ENCODE measurements around the gene CETN1. TPM values are rescaled to one million over a fixed set of nuclear protein-coding genes. Genes with fewer than 3 reads are reported as not detected.
A peak's percentile ranks its signal among the peaks of the same experiment; 100 is the strongest.

The CETN1 gene
- total RNA-seq, 4 donors from 2014 or later = not detected

GRCh38 chr18:621291-622043, 41.3 kb downstream of the CETN1 start:
- no peak for DNase-seq (ENCODE audit: extremely low spot score)
- TF ChIP-seq POLR2A (IDR thresholded peaks at IDR 0.05; ENCODE audit: low read depth) (no peak), EP300 (IDR thresholded peaks at IDR 0.05) (no peak), POLR2AphosphoS5 (IDR thresholded peaks at IDR 0.05) (no peak), CTCF (IDR thresholded peaks at IDR 0.05) (no peak)
- peaks cover 0 to 12% (median 7%) of the 10 kb centered on the region in 4 donors for H3K4me1 ChIP-seq
- no peak overlapping the region for H3K27ac ChIP-seq (replicated peaks in 1 of 4)
- H3K4me3 ChIP-seq = no peak overlapping the region
- H3K36me3 ChIP-seq = no peaks in the 10 kb centered on the region
- H3K27me3 ChIP-seq = no peaks in the 10 kb centered on the region
- 42% methylated on average over 7 of the region's 7 CpGs for WGBS
- no peaks in the 10 kb centered on the region for H3K9me3 ChIP-seq
- intact Hi-C loops (cut with DNase I) = loop anchor here (2.0 to 10.0 kb wide), 2 partner anchors 83 to 335 kb away; no protein-coding TSS in a partner anchor

- no peak for DNase-seq (ENCODE audit: extremely low spot score)
- TF ChIP-seq EP300 (IDR thresholded peaks at IDR 0.05) (no peak), POLR2AphosphoS5 (IDR thresholded peaks at IDR 0.05) (no peak), POLR2A (IDR thresholded peaks at IDR 0.05; ENCODE audit: low read depth) (no peak), CTCF (IDR thresholded peaks at IDR 0.05) (no peak)
- WGBS = 86% methylated on average over 6 of the region's 6 CpGs
- no peaks in the 10 kb centered on the region for H3K36me3 ChIP-seq
- H3K9me3 ChIP-seq = no peaks in the 10 kb centered on the region
- no peak overlapping the region for H3K4me3 ChIP-seq
- H3K27me3 ChIP-seq = no peaks in the 10 kb centered on the region
- H3K27ac ChIP-seq (replicated peaks in 1 of 4) = no peak overlapping the region
- H3K4me1 ChIP-seq = peaks cover 0 to 13% (median 7%) of the 10 kb centered on the region in 4 donors
- intact Hi-C loops (cut with DNase I) = loop anchor here (10.0 kb wide), 1 partner anchor 83 kb away; no protein-coding TSS in a partner anchor
Measured at GRCh38 chr18:622289-622688, 42.1 kb downstream of the CETN1 start.

- H3K9me3 ChIP-seq = no peaks in the 10 kb centered on the region
- no peak overlapping the region for H3K4me3 ChIP-seq
- WGBS = 61% methylated on average over 10 of the region's 11 CpGs
- no peak overlapping the region for H3K27ac ChIP-seq (replicated peaks in 1 of 4)
- TF ChIP-seq CTCF (IDR thresholded peaks at IDR 0.05) (peak; percentile 58 to 86 (median 69)), EP300 (IDR thresholded peaks at IDR 0.05) (no peak)
- H3K4me1 ChIP-seq = peaks cover 0 to 21% (median 10%) of the 10 kb centered on the region in 4 donors
- no peaks in the 10 kb centered on the region for H3K36me3 ChIP-seq
- no peaks in the 10 kb centered on the region for H3K27me3 ChIP-seq
- DNase-seq (ENCODE audit: extremely low spot score) = no peak
- intact Hi-C loops (cut with DNase I) = loop anchor here (2.0 to 10.0 kb wide), 3 partner anchors 81 to 215 kb away; no protein-coding TSS in a partner anchor
Measured at GRCh38 chr18:623761-624620, 43.8 kb downstream of the CETN1 start.

GRCh38 chr18:627231-627630, 47.1 kb downstream of the CETN1 start:
- TF ChIP-seq CTCF (IDR thresholded peaks at IDR 0.05) (no peak), POLR2AphosphoS5 (IDR thresholded peaks at IDR 0.05) (no peak), EP300 (IDR thresholded peaks at IDR 0.05) (no peak), POLR2A (IDR thresholded peaks at IDR 0.05; ENCODE audit: low read depth) (no peak)
- peaks cover 0 to 21% (median 10%) of the 10 kb centered on the region in 4 donors for H3K4me1 ChIP-seq
- WGBS = 31% methylated on average over 2 of the region's 2 CpGs
- no peaks in the 10 kb centered on the region for H3K27me3 ChIP-seq
- H3K36me3 ChIP-seq = no peaks in the 10 kb centered on the region
- no peak overlapping the region for H3K4me3 ChIP-seq
- no peak for DNase-seq (ENCODE audit: extremely low spot score)
- no peaks in the 10 kb centered on the region for H3K9me3 ChIP-seq
- peak overlapping the region in 2 of 4 donors; percentile 3 to 28 for H3K27ac ChIP-seq (replicated peaks in 1 of 4)
- intact Hi-C loops (cut with DNase I) = loop anchor here (10.0 kb wide), 1 partner anchor 78 kb away; no protein-coding TSS in a partner anchor

Data from esophagus muscularis mucosa (tissue), 4 donors.